NCI-H1417 treated with DMSO at 0.1 percent for 48 hours (cell line): Measurements from ENCODE around the gene CGRRF1.

Experiments used
- DNase-seq: peaks from one replicate; lab custom pipeline; 2025; lab: John Stamatoyannopoulos, UW

Gene CGRRF1

DNA sequence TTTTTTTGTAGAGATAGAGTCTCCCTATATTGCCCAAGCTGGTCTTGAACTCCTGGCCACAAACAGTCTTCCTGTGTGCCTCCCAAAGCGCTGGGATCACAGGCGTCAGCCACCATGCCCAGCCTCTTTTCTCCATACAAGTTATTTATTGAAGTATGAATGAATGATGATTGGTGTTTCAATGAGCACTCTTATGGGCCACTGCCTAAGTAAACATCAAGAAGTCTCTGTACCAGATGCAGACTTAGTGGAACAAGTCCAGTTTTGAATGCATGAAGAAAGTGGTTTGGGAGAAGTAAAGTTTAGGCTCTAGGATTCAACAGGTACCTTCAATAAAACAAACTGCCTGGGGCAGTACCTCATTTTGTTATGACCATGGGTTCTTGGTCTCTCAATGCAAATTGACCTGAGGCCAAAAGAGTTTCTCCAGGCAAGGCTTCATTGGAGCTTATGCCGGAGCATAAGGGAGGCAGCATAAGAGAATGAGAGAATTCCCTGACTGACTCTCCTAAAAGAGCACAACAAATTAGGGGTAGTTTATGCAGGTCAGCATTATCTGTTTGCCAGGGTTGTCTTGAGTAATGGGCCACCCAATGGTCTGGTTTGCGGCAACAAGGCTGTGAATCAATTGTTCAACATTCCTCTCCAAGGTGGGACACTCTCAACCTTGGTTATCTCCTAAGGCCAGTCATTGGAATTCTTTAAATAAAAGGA lies 19.8 kb upstream of the CGRRF1 start:
- DNase-seq, result no peak

GRCh38 chr14:54490445-54491175 lies 19.1 kb upstream of the CGRRF1 start:
- DNase-seq, result no peak

DNA sequence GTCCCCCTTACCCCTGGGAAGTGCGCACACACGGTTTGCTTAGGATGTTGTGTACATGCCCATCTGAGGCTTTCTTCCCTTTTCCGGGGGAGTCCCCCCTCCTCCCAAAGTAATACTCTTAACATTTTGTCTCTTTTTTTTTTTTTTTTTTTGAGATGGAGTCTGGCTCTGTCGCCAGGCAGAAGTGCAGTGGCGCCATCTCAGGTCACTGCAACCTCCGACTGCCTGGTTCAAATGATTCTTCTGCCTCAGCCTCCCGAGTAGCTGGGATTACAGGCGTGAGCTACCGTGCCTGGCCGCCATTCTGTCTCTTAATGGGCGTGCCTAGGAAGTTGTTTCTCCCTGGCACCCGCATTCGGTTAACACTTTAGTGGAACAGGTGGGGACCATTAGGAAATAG lies 16.4 kb upstream of the CGRRF1 start:
- no peak for DNase-seq

GRCh38 chr14:54497224-54497623 lies 12.5 kb upstream of the CGRRF1 start:
- DNase-seq, result no peak

- DNase-seq, result no peak
These were observed 11.6 kb upstream of the CGRRF1 start for GRCh38 chr14:54498095-54498531.

- DNase-seq, result no peak
These were observed 11.1 kb upstream of the CGRRF1 start for GRCh38 chr14:54498579-54498978.

DNA sequence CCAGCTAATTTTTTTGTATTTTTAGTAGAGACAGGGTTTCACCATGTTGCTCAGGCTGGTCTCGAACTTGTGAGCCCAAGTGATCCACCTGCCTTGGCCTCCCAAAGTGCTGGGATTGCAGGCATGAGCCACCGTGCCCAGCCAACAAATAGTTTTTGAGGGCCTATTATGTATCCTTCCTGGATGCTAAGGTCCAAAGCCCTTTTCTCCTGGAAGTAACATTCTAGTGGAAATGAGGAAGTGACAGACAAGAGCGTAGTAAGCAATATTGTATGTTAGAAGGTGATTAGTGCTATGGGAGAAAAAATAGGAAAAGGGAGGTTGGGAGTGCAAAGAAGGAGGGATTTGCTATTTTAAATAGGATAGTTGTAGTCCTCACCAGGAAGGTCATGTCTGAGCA lies 9.0 kb upstream of the CGRRF1 start:
- no peak for DNase-seq

- DNase-seq, result no peak
These were observed 8.2 kb upstream of the CGRRF1 start for GRCh38 chr14:54501480-54501879.

DNA sequence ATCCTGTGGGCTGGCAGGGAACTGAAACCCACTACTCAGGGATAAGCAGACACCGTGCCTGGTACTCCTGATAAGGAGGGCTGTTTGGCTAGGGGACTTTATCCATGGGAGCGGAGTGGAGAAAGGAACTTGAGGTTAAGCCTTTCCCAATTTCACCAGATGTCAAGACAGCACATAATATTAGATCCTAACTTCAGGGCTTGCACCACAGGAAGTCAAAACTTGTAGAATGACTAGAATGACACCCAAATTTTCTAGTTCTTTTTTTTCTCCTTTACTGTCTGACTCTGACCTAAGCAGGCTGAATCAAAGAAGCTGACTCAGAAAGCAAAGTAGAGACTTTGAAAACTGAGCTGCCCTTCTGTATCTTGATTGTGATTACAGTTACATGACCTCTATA lies 7.1 kb upstream of the CGRRF1 start:
- DNase-seq, result no peak

DNA sequence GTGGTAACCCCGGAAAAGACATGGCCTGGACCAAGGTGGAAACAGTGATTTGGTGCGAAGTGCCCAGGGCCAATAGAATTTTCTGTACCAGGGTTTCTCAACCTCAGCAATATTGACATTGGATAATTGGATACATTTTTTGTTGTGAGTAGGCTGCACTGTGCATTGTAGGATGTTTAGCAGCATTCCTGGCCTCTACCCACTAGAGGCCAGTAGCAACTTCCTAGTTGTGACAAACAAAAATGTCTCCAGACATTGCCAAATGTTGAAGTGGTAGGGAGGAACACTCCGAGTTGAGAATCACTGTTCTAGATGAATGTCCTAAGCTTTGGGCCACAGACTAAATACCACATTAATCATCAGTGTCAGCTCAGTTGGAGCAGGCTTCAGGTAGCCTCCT lies 6.2 kb upstream of the CGRRF1 start:
- DNase-seq, result no peak

- DNase-seq, result no peak
These were observed 2.7 kb downstream of the CGRRF1 start for GRCh38 chr14:54512393-54512792.

GRCh38 chr14:54515670-54516069 lies 6.0 kb downstream of the CGRRF1 start:
- DNase-seq, result no peak

GRCh38 chr14:54516709-54517108 lies 7.0 kb downstream of the CGRRF1 start:
- DNase-seq, result no peak

GRCh38 chr14:54524410-54524809 lies 14.7 kb downstream of the CGRRF1 start:
- DNase-seq, result no peak

GRCh38 chr14:54528973-54529372 lies 19.3 kb downstream of the CGRRF1 start:
- DNase-seq, result no peak

- no peak for DNase-seq
These were observed 20.1 kb downstream of the CGRRF1 start for GRCh38 chr14:54529811-54530210.

GRCh38 chr14:54532111-54533012 lies 22.7 kb downstream of the CGRRF1 start:
- DNase-seq, result no peak

GRCh38 chr14:54533100-54533499 lies 23.4 kb downstream of the CGRRF1 start:
- no peak for DNase-seq

DNA sequence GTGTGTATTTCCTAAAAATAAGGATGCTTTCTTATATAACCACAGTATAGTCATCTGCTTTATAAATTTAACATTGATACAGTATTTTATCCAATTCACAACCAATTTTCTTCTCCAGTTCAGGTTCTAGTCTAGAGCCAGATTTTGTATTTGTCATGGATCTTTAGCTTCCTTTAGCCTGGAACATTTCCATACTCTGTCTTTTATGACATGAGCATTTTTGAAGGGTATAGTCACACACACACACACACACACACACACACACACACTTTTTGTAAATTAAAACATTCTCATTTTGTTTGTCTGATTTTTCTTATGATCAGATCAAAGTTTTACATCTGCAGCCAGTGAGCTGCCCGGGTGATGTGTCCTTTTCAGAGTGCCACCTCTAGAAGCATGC lies 25.4 kb downstream of the CGRRF1 start:
- DNase-seq, result no peak

DNA sequence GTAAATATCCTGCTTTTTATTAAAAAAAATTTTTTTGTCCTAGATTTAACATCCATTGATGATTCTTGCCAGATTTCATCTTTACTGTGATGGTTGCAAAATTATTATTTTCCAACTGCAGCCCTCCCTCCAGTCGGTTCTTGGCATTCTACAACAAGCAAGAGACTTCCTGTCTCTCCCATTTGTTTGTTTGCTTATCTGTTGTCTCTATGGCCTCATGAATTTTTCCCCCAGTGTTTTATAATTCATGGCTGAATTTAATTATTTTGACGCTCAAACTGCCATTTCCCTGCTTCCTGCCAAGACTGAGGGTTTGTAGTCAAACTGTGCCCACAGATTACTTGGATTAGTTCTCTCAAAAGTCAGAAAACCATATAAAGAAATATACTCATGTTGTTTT lies 25.9 kb downstream of the CGRRF1 start:
- no peak for DNase-seq

GRCh38 chr14:54537651-54538050 lies 27.9 kb downstream of the CGRRF1 start:
- no peak for DNase-seq

DNA sequence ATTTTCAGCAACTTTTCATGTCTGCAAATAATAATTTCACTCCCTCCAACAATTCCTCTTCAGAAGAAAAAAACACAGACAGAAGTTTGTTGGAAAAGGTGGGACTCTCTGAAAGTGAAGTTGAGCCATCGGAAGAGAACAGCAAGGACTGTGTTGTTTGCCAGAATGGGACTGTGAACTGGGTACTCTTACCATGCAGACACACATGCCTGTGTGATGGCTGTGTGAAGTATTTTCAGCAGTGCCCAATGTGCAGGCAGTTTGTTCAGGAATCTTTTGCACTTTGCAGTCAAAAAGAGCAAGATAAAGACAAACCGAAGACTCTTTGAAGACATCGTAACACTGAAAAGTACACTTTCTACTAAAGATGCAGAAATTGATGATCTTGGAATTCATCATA lies 28.3 kb downstream of the CGRRF1 start:
- no peak for DNase-seq

GRCh38 chr14:54547583-54547982 lies 37.9 kb downstream of the CGRRF1 start:
- DNase-seq, result no peak
